ENCODE measurements around the gene SLCO3A1. TPM values are rescaled to one million over a fixed set of nuclear protein-coding genes. Genes with fewer than 3 reads are reported as not detected.

Gene SLCO3A1
- total RNA-seq, 2 donors from 2014 or later, result 8.2 to 13.6 TPM

GRCh38 chr15:92005154-92005553, 151.6 kb downstream of the SLCO3A1 start:
- H3K9me3 Mint-ChIP-seq, result no peaks in the 10 kb centered on the region
- no peak overlapping the region for H3K4me3 Mint-ChIP-seq
- no peak for DNase-seq
- H3K36me3 Mint-ChIP-seq (ENCODE audit: insufficient read depth in 2 of 2), result no peaks in the 10 kb centered on the region
- H3K27me3 Mint-ChIP-seq (ENCODE audit: low read depth), result no peaks in the 10 kb centered on the region
- no peak overlapping the region for H3K27ac Mint-ChIP-seq
- H3K4me1 Mint-ChIP-seq (ENCODE audit: low read depth), result peaks cover 28% of the 10 kb centered on the region
- peak in 1 of 2 donors; percentile 16 for ATAC-seq (replicated peaks in 1 of 2)

GRCh38 chr15:92006186-92007028, 152.9 kb downstream of the SLCO3A1 start:
- ATAC-seq (replicated peaks in 1 of 2) (no peak), DNase-seq (no peak)
- Mint-ChIP-seq H3K4me1 (ENCODE audit: low read depth) (peaks cover 38% of the 10 kb centered on the region), H3K27me3 (ENCODE audit: low read depth) (no peaks in the 10 kb centered on the region), H3K4me3 (no peak overlapping the region), H3K9me3 (no peaks in the 10 kb centered on the region), H3K27ac (peak overlapping the region; percentile 4), H3K36me3 (ENCODE audit: insufficient read depth in 2 of 2) (no peaks in the 10 kb centered on the region)

- peak; percentile 66 to 73 for ATAC-seq (replicated peaks in 1 of 2)
- peak overlapping the region; percentile 73 for H3K27ac Mint-ChIP-seq
Measured at GRCh38 chr15:92009162-92009561, 155.7 kb downstream of the SLCO3A1 start.

GRCh38 chr15:92011611-92012367, 158.3 kb downstream of the SLCO3A1 start:
- peak overlapping the region; percentile 53 for H3K27ac Mint-ChIP-seq
- no peaks in the 10 kb centered on the region for H3K27me3 Mint-ChIP-seq (ENCODE audit: low read depth)
- DNase-seq, result peak; percentile 33 to 42
- peaks cover 62% of the 10 kb centered on the region for H3K4me1 Mint-ChIP-seq (ENCODE audit: low read depth)
- peak overlapping the region; percentile 67 to 73 for H3K4me3 Mint-ChIP-seq
- no peaks in the 10 kb centered on the region for H3K9me3 Mint-ChIP-seq
- peak; percentile 78 for ATAC-seq (replicated peaks in 1 of 2)
- no peaks in the 10 kb centered on the region for H3K36me3 Mint-ChIP-seq (ENCODE audit: insufficient read depth in 2 of 2)

More at GRCh38 chr15:92009162-92009561, 155.7 kb downstream of the SLCO3A1 start:
- H3K27me3 Mint-ChIP-seq (ENCODE audit: low read depth), result no peaks in the 10 kb centered on the region
- H3K36me3 Mint-ChIP-seq (ENCODE audit: insufficient read depth in 2 of 2), result no peaks in the 10 kb centered on the region
- peak; percentile 35 to 37 for DNase-seq
- H3K4me1 Mint-ChIP-seq (ENCODE audit: low read depth), result peaks cover 58% of the 10 kb centered on the region
- H3K4me3 Mint-ChIP-seq, result peak overlapping the region; percentile 2 to 64
- H3K9me3 Mint-ChIP-seq, result no peaks in the 10 kb centered on the region

GRCh38 chr15:92012368-92012629, 158.8 kb downstream of the SLCO3A1 start:
- ATAC-seq (replicated peaks in 1 of 2) (peak; percentile 72 to 80), DNase-seq (peak; percentile 23 to 34)
- peaks cover 58% of the 10 kb centered on the region for H3K4me1 Mint-ChIP-seq (ENCODE audit: low read depth)
- H3K36me3 Mint-ChIP-seq (ENCODE audit: insufficient read depth in 2 of 2), result no peaks in the 10 kb centered on the region
- H3K9me3 Mint-ChIP-seq, result no peaks in the 10 kb centered on the region
- H3K27ac Mint-ChIP-seq, result no peak overlapping the region
- no peaks in the 10 kb centered on the region for H3K27me3 Mint-ChIP-seq (ENCODE audit: low read depth)
- H3K4me3 Mint-ChIP-seq, result peak overlapping the region; percentile 67 to 73

- no peak for DNase-seq
- ATAC-seq (replicated peaks in 1 of 2), result no peak
- H3K27me3 Mint-ChIP-seq (ENCODE audit: low read depth), result no peaks in the 10 kb centered on the region
- H3K27ac Mint-ChIP-seq, result no peak overlapping the region
- H3K4me1 Mint-ChIP-seq (ENCODE audit: low read depth), result peaks cover 55% of the 10 kb centered on the region
- H3K9me3 Mint-ChIP-seq, result no peaks in the 10 kb centered on the region
- H3K4me3 Mint-ChIP-seq, result no peak overlapping the region
- no peaks in the 10 kb centered on the region for H3K36me3 Mint-ChIP-seq (ENCODE audit: insufficient read depth in 2 of 2)
Measured at GRCh38 chr15:92012881-92013280, 159.4 kb downstream of the SLCO3A1 start.

- Mint-ChIP-seq H3K9me3 (no peaks in the 10 kb centered on the region), H3K27ac (no peak overlapping the region), H3K36me3 (ENCODE audit: insufficient read depth in 2 of 2) (no peaks in the 10 kb centered on the region), H3K4me3 (no peak overlapping the region), H3K4me1 (ENCODE audit: low read depth) (peaks cover 40% of the 10 kb centered on the region), H3K27me3 (ENCODE audit: low read depth) (no peaks in the 10 kb centered on the region)
- no peak for DNase-seq
- ATAC-seq (replicated peaks in 1 of 2), result no peak
Measured at GRCh38 chr15:92014281-92015030, 160.9 kb downstream of the SLCO3A1 start.

GRCh38 chr15:92017882-92018534, 164.5 kb downstream of the SLCO3A1 start:
- H3K4me3 Mint-ChIP-seq, result no peak overlapping the region
- H3K4me1 Mint-ChIP-seq (ENCODE audit: low read depth), result peaks cover 7% of the 10 kb centered on the region
- no peaks in the 10 kb centered on the region for H3K9me3 Mint-ChIP-seq
- DNase-seq (no peak), ATAC-seq (replicated peaks in 1 of 2) (no peak)
- no peaks in the 10 kb centered on the region for H3K27me3 Mint-ChIP-seq (ENCODE audit: low read depth)
- no peak overlapping the region for H3K27ac Mint-ChIP-seq
- no peaks in the 10 kb centered on the region for H3K36me3 Mint-ChIP-seq (ENCODE audit: insufficient read depth in 2 of 2)

GRCh38 chr15:92018535-92019239, 165.2 kb downstream of the SLCO3A1 start:
- no peaks in the 10 kb centered on the region for H3K36me3 Mint-ChIP-seq (ENCODE audit: insufficient read depth in 2 of 2)
- H3K4me3 Mint-ChIP-seq, result no peak overlapping the region
- no peaks in the 10 kb centered on the region for H3K9me3 Mint-ChIP-seq
- DNase-seq, result no peak
- H3K27ac Mint-ChIP-seq, result no peak overlapping the region
- no peaks in the 10 kb centered on the region for H3K27me3 Mint-ChIP-seq (ENCODE audit: low read depth)
- peaks cover 4% of the 10 kb centered on the region for H3K4me1 Mint-ChIP-seq (ENCODE audit: low read depth)
- no peak for ATAC-seq (replicated peaks in 1 of 2)

GRCh38 chr15:92019706-92020105, 166.2 kb downstream of the SLCO3A1 start:
- Mint-ChIP-seq H3K27ac (no peak overlapping the region), H3K4me3 (no peak overlapping the region), H3K27me3 (ENCODE audit: low read depth) (no peaks in the 10 kb centered on the region), H3K36me3 (ENCODE audit: insufficient read depth in 2 of 2) (no peaks in the 10 kb centered on the region), H3K9me3 (no peaks in the 10 kb centered on the region), H3K4me1 (ENCODE audit: low read depth) (peaks cover 4% of the 10 kb centered on the region)
- no peak for ATAC-seq (replicated peaks in 1 of 2)
- no peak for DNase-seq

GRCh38 chr15:92020207-92020606, 166.7 kb downstream of the SLCO3A1 start:
- DNase-seq (no peak), ATAC-seq (replicated peaks in 1 of 2) (no peak)
- H3K27ac Mint-ChIP-seq, result no peak overlapping the region
- H3K27me3 Mint-ChIP-seq (ENCODE audit: low read depth), result no peaks in the 10 kb centered on the region
- no peaks in the 10 kb centered on the region for H3K9me3 Mint-ChIP-seq
- H3K4me3 Mint-ChIP-seq, result no peak overlapping the region
- H3K4me1 Mint-ChIP-seq (ENCODE audit: low read depth), result peaks cover 4% of the 10 kb centered on the region
- H3K36me3 Mint-ChIP-seq (ENCODE audit: insufficient read depth in 2 of 2), result no peaks in the 10 kb centered on the region

- Mint-ChIP-seq H3K36me3 (ENCODE audit: insufficient read depth in 2 of 2) (no peaks in the 10 kb centered on the region), H3K27ac (no peak overlapping the region), H3K4me1 (ENCODE audit: low read depth) (no peaks in the 10 kb centered on the region), H3K9me3 (no peaks in the 10 kb centered on the region), H3K27me3 (ENCODE audit: low read depth) (no peaks in the 10 kb centered on the region), H3K4me3 (no peak overlapping the region)
- ATAC-seq (replicated peaks in 1 of 2) (peak in 1 of 2 donors; percentile 21), DNase-seq (no peak)
Measured at GRCh38 chr15:92020804-92021203, 167.3 kb downstream of the SLCO3A1 start.
